OCI-LY1 (cell line): Measurements from ENCODE around the gene SAMMSON.

Source experiments
- H2AFZ ChIP-seq: fragments of 200-600 bp; sonication (generic), shearing (Covaris generic); 2 replicates; pipeline ENCODE4 v1.6.0; 2014; ENCODE audit warnings: antibody characterized with exemption, mild to moderate bottlenecking, low read length
- H3F3A ChIP-seq: fragments of 200-600 bp; sonication (generic), shearing (Covaris generic); 2 replicates; pipeline ENCODE4 v1.6.0; 2014; ENCODE audit warnings: mild to moderate bottlenecking, antibody characterized with exemption, low read length, moderate library complexity; ENCODE audit not compliant: insufficient read depth
- H3K27ac ChIP-seq: fragments of 200-600 bp; sonication (generic); 2 replicates; pipeline ENCODE4 v1.5.1; 2014; ENCODE audit warnings: low read length, mixed run types, mild to moderate bottlenecking, low read depth; ENCODE audit not compliant: poor library complexity, severe bottlenecking
- H3K27me3 ChIP-seq: fragments of 200-600 bp; sonication (generic); 2 replicates; pipeline ENCODE4 v1.6.0; 2014; ENCODE audit warnings: antibody characterized with exemption, mild to moderate bottlenecking, low read length, moderate library complexity; ENCODE audit not compliant: insufficient read depth
- H3K36me3 ChIP-seq: fragments of 200-600 bp; sonication (generic); 2 replicates; pipeline ENCODE4 v1.6.1; 2014; ENCODE audit warnings: mild to moderate bottlenecking, antibody characterized with exemption, low read length, moderate library complexity, mixed read lengths; ENCODE audit not compliant: insufficient read depth
- H3K4me1 ChIP-seq: fragments of 200-600 bp; sonication (generic); 2 replicates; pipeline ENCODE4 v1.5.1; 2014; ENCODE audit warnings: mild to moderate bottlenecking, low read length, moderate library complexity; ENCODE audit not compliant: insufficient read depth, severe bottlenecking
- H3K4me2 ChIP-seq: fragments of 200-600 bp; sonication (generic), shearing (Covaris generic); 2 replicates; pipeline ENCODE4 v1.6.1; 2014; ENCODE audit warnings: low read length
- H3K4me3 ChIP-seq: fragments of 200-600 bp; sonication (generic); 2 replicates; pipeline ENCODE4 v1.5.1; 2014; ENCODE audit warnings: low read length, low read depth, mild to moderate bottlenecking, mixed read lengths; ENCODE audit not compliant: poor library complexity, severe bottlenecking
- H3K79me2 ChIP-seq: fragments of 200-600 bp; shearing (Covaris generic); 2 replicates; pipeline ENCODE4 v1.6.1; 2016; ENCODE audit warnings: mixed run types, low read length, mixed read lengths; ENCODE audit not compliant: insufficient read depth
- H3K9ac ChIP-seq: fragments of 200-600 bp; sonication (generic), shearing (Covaris generic); 2 replicates; pipeline ENCODE4 v1.6.1; 2014; ENCODE audit warnings: mild to moderate bottlenecking, low read length, mixed read lengths
- H3K9me2 ChIP-seq: fragments of 200-600 bp; sonication (generic), shearing (Covaris generic); 2 replicates; pipeline ENCODE4 v1.6.1; 2014; ENCODE audit warnings: low read depth, mild to moderate bottlenecking, low read length, mixed read lengths
- H3K9me3 ChIP-seq: fragments of 200-600 bp; shearing (Covaris generic); 2 replicates; pipeline ENCODE4 v1.6.1; 2014; ENCODE audit warnings: low read length, mixed read lengths
- H4K20me1 ChIP-seq: fragments of 200-600 bp; sonication (generic), shearing (Covaris generic); 2 replicates; pipeline ENCODE4 v1.6.0; 2016; ENCODE audit warnings: mild to moderate bottlenecking, low read length; ENCODE audit not compliant: insufficient read depth
- CTCF ChIP-seq: fragments of 200-600 bp; sonication (generic), shearing (Covaris generic); IDR thresholded peaks from 2 replicates; pipeline ENCODE4 v1.5.1; 2017; ENCODE audit warnings: mild to moderate bottlenecking, antibody characterized with exemption, low read length, moderate library complexity, mixed read lengths
- EZH2 ChIP-seq: fragments of 200-600 bp; sonication (generic), shearing (Covaris generic); IDR thresholded peaks from 2 replicates; pipeline ENCODE4 v1.8.0; 2017; ENCODE audit warnings: borderline replicate concordance, mixed run types, mild to moderate bottlenecking, antibody characterized with exemption, low read length, moderate library complexity, mixed read lengths

The SAMMSON gene

DNA sequence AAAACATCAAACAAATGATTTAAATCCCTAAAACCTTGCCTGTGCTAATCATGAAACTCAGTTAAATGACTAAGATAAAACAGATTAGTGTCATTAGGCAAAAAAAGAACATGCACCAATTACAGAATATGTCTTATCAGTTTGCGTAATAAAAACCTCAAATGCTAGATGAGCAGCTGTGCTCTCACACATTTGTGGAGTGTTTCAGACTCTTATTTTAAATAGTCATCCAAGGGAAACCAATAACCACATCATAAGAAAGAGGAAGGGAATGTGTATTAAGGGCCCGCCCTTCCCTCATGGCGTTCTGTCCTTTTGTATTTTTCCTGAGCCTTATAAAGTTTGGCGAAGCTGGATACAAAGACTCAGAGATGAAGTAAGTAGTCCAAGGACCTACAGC is 6.6 kb downstream of the SAMMSON start:
- Histone ChIP-seq H3K36me3 (no peaks in the 10 kb centered on the region), H3K9me2 (no peaks in the 10 kb centered on the region)

GRCh38 chr3:70010346-70010745 is 10.8 kb downstream of the SAMMSON start:
- Histone ChIP-seq H4K20me1 (no peaks in the 10 kb centered on the region), H3F3A (no peaks in the 10 kb centered on the region), H3K4me1 (no peaks in the 10 kb centered on the region), H3K9me3 (no peaks in the 10 kb centered on the region), H3K4me2 (no peak overlapping the region), H3K36me3 (no peaks in the 10 kb centered on the region), H2AFZ (no peak overlapping the region), H3K27ac (no peak overlapping the region), H3K9ac (no peak overlapping the region), H3K79me2 (no peaks in the 10 kb centered on the region), H3K4me3 (no peak overlapping the region), H3K9me2 (no peaks in the 10 kb centered on the region), H3K27me3 (no peaks in the 10 kb centered on the region)
- no peak for TF ChIP-seq CTCF

More for the DNA sequence above, 6.6 kb downstream of the SAMMSON start:
- Histone ChIP-seq H3K79me2 (no peaks in the 10 kb centered on the region), H3K27ac (no peak overlapping the region), H3K27me3 (no peaks in the 10 kb centered on the region), H3K4me3 (no peak overlapping the region), H3F3A (no peaks in the 10 kb centered on the region), H3K9ac (no peak overlapping the region), H3K4me1 (no peaks in the 10 kb centered on the region), H2AFZ (no peak overlapping the region), H3K4me2 (no peak overlapping the region), H4K20me1 (no peaks in the 10 kb centered on the region), H3K9me3 (no peaks in the 10 kb centered on the region)
- TF ChIP-seq EZH2 (no peak), CTCF (no peak)

GRCh38 chr3:70011582-70011981 is 12.0 kb downstream of the SAMMSON start:
- Histone ChIP-seq H4K20me1 (no peaks in the 10 kb centered on the region), H3K27ac (no peak overlapping the region), H2AFZ (no peak overlapping the region), H3K4me3 (no peak overlapping the region), H3K9ac (no peak overlapping the region), H3K27me3 (no peaks in the 10 kb centered on the region), H3F3A (no peaks in the 10 kb centered on the region), H3K9me2 (no peaks in the 10 kb centered on the region), H3K4me1 (no peaks in the 10 kb centered on the region), H3K4me2 (no peak overlapping the region), H3K79me2 (no peaks in the 10 kb centered on the region), H3K9me3 (no peaks in the 10 kb centered on the region), H3K36me3 (no peaks in the 10 kb centered on the region)
- no peak for TF ChIP-seq EZH2
- no peak for TF ChIP-seq CTCF
